DMS153 treated with DMSO at 0.1 percent for 48 hours (cell line): Measurements from ENCODE around the gene IRF4.

Experiments used
- DNase-seq: peaks from one replicate; lab custom pipeline; 2025; ENCODE audit not compliant: unreplicated experiment; lab: John Stamatoyannopoulos, UW

The IRF4 gene

DNA sequence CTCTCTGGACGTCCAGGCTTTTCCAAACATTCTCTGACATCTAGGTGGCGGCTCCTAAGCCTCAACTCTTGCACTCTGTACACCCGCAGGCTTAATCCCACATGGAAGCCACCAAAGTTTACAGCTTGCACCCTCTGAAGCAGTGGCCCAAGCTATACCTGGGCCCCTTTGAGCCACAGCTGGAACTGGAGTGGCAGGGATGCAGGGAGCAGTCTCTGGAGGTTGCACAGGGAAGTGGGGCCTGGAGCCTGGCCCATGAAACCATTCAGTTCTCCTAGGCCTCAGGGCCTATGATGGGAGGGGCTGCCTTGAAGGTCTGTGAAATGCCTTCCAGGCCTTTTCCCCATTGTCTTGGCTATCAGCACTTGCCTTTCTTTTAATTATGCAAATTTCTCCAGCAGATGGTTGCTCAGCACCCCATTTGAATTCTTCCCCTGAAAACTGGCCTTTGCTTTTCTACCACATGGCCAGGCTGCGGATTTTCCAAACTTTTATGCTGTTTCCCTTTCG, 64.9 kb downstream of the IRF4 start:
- DNase-seq: no peak

DNA sequence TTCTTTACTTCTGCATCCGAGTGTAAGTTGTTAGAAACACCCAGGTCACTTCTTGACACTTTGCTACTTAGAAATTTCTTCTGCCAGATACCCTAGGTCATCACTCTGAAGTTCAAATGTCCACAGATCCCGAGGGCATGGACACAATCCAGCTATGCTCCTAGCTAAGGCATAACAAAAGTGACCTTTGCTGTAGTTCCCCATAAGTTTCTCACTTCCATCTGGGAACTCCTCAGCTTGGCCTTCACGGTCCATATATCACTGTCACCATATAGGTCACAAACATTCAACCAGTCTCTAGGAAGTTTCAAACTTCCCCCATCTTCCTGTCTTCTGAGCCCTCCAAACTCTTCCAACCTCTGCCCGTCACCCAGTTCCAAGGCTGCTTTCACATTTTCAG, 65.3 kb downstream of the IRF4 start:
- no peak for DNase-seq
